ENCODE data around the gene OXGR1.

- TF ChIP-seq TAF1 (IDR thresholded peaks at IDR 0.05; ENCODE audit: low read depth), result no peak
- no peak for TF ChIP-seq RAD21 (conservative IDR thresholded peaks at IDR 0.05)
- TF ChIP-seq CTCF (IDR thresholded peaks at IDR 0.05; ENCODE audit: poor library complexity, severe bottlenecking), result no peak
- no peak for TF ChIP-seq MXI1 (conservative IDR thresholded peaks at IDR 0.05; ENCODE audit: poor library complexity, severe bottlenecking)
- no peak for TF ChIP-seq REST (IDR thresholded peaks at IDR 0.05; ENCODE audit: borderline replicate concordance)
- TF ChIP-seq POLR2AphosphoS5 (IDR thresholded peaks at IDR 0.05), result no peak
- no peak for TF ChIP-seq EZH2 (IDR thresholded peaks at IDR 0.05; ENCODE audit: borderline replicate concordance, insufficient read depth, low read length, poor library complexity, severe bottlenecking)
- TF ChIP-seq EP300 (conservative IDR thresholded peaks at IDR 0.05; ENCODE audit: poor library complexity, severe bottlenecking), result no peak
- no peak for TF ChIP-seq SMC3 (conservative IDR thresholded peaks at IDR 0.05; ENCODE audit: poor library complexity)
Measured at GRCh38 chr13:96963786-96964475, 30.3 kb downstream of the OXGR1 start.

Data from neural cell (in vitro differentiated cells).